HepG2 (cell line): ENCODE measurements around the gene SHPK. TPM values are rescaled to one million over a fixed set of nuclear protein-coding genes. Genes with fewer than 3 reads are reported as not detected.

ENCODE experiments used
- AKAP8 ChIP-seq: sonication (generic); formaldehyde crosslinking; IDR thresholded peaks from 2 replicates; pipeline ENCODE4 v1.5.1; 2020; ENCODE audit warnings: mild to moderate bottlenecking, missing genetic modification reagents
- CCDC6 ChIP-seq: sonication (generic); formaldehyde crosslinking; IDR thresholded peaks from 2 replicates; pipeline ENCODE4 v1.8.1; 2022; ENCODE audit warnings: mild to moderate bottlenecking, missing genetic modification reagents, moderate library complexity
- ETV5 ChIP-seq: IDR thresholded peaks from 2 replicates; pipeline ENCODE4 v1.6.1; 2018; ENCODE audit warnings: missing biosample characterization, missing genetic modification reagents, inconsistent platforms, borderline replicate concordance
- ETV6 ChIP-seq: sonication (generic); formaldehyde crosslinking; conservative IDR thresholded peaks from 2 replicates; pipeline ENCODE4 v1.4.0; 2020; ENCODE audit warnings: missing genetic modification reagents
- GATA4 ChIP-seq: sonication (generic); IDR thresholded peaks from 2 replicates; pipeline ENCODE4 v1.6.1; 2016; ENCODE audit warnings: antibody characterized with exemption, low read depth, borderline replicate concordance
- GTF3A ChIP-seq: sonication (generic); formaldehyde crosslinking; conservative IDR thresholded peaks from 2 replicates; pipeline ENCODE4 v1.4.0; 2020; ENCODE audit warnings: mild to moderate bottlenecking, missing genetic modification reagents
- HIC2 ChIP-seq: sonication (generic); formaldehyde crosslinking; IDR thresholded peaks from 2 replicates; pipeline ENCODE4 v1.9.0; 2022; ENCODE audit warnings: low read depth, missing genetic modification reagents
- HOXA3 ChIP-seq: sonication (generic); formaldehyde crosslinking; IDR thresholded peaks from 2 replicates; pipeline ENCODE4 v1.5.0; 2020; ENCODE audit warnings: missing genetic modification reagents
- ISL2 ChIP-seq: sonication (generic); formaldehyde crosslinking; IDR thresholded peaks from 2 replicates; pipeline ENCODE4 v1.5.0; 2020; ENCODE audit warnings: missing genetic modification reagents
- JUN ChIP-seq: sonication (generic); formaldehyde crosslinking; IDR thresholded peaks from 2 replicates; pipeline ENCODE4 v1.4.0; 2020; ENCODE audit warnings: mild to moderate bottlenecking, missing genetic modification reagents
- LBX2 ChIP-seq: sonication (generic); formaldehyde crosslinking; IDR thresholded peaks from 2 replicates; pipeline ENCODE4 v1.5.0; 2020; ENCODE audit warnings: missing genetic modification reagents, mild to moderate bottlenecking, borderline replicate concordance
- MIER3 ChIP-seq: IDR thresholded peaks from 2 replicates; pipeline ENCODE4 v1.6.1; 2016; ENCODE audit warnings: missing compliant biosample characterization, borderline replicate concordance
- PBX2 ChIP-seq: IDR thresholded peaks from 2 replicates; pipeline ENCODE4 v1.6.1; 2016; ENCODE audit warnings: control low read depth
- SALL1 ChIP-seq: sonication (generic); formaldehyde crosslinking; IDR thresholded peaks from 2 replicates; pipeline ENCODE4 v1.8.0; 2022; ENCODE audit warnings: mild to moderate bottlenecking, missing genetic modification reagents
- SATB2 ChIP-seq: sonication (generic); formaldehyde crosslinking; IDR thresholded peaks from 2 replicates; pipeline ENCODE4 v1.5.0; 2020; ENCODE audit warnings: missing genetic modification reagents
- SIX1 ChIP-seq: sonication (generic); formaldehyde crosslinking; IDR thresholded peaks from 2 replicates; pipeline ENCODE4 v1.4.0; 2020; ENCODE audit warnings: missing genetic modification reagents, borderline replicate concordance
- SMARCE1 ChIP-seq: fragments of 450-650 bp; IDR thresholded peaks from 2 replicates; pipeline ENCODE4 v1.6.1; 2017; ENCODE audit warnings: borderline replicate concordance
- SYNCRIP ChIP-seq: fragments of 200-400 bp; formaldehyde crosslinking; IDR thresholded peaks from 2 replicates; pipeline ENCODE4 v1.6.1; 2018; ENCODE audit warnings: mild to moderate bottlenecking, low read depth, low read length; ENCODE audit not compliant: insufficient read depth
- TBX3 ChIP-seq: fragments of 450-650 bp; IDR thresholded peaks from 2 replicates; pipeline ENCODE4 v1.6.1; 2017; ENCODE audit warnings: antibody characterized with exemption, mild to moderate bottlenecking, inconsistent platforms, borderline replicate concordance
- ZNF12 ChIP-seq: sonication (generic); formaldehyde crosslinking; IDR thresholded peaks from 2 replicates; pipeline ENCODE4 v1.5.0; 2020; ENCODE audit warnings: missing genetic modification reagents
- ZNF331 ChIP-seq: sonication (generic); formaldehyde crosslinking; IDR thresholded peaks from 2 replicates; pipeline ENCODE4 v1.4.0; 2020; ENCODE audit warnings: missing genetic modification reagents
- ZNF44 ChIP-seq: sonication (generic); formaldehyde crosslinking; IDR thresholded peaks from 2 replicates; pipeline ENCODE4 v1.5.1; 2020; ENCODE audit warnings: mild to moderate bottlenecking, missing genetic modification reagents
- ZNF562 ChIP-seq: sonication (generic); formaldehyde crosslinking; IDR thresholded peaks from 2 replicates; pipeline ENCODE4 v1.8.0; 2022; ENCODE audit warnings: missing genetic modification reagents, borderline replicate concordance
- ZNF660 ChIP-seq: sonication (generic); formaldehyde crosslinking; IDR thresholded peaks from 2 replicates; pipeline ENCODE4 v1.5.1; 2020; ENCODE audit warnings: mild to moderate bottlenecking, low read depth, missing genetic modification reagents, borderline replicate concordance
- ZNF713 ChIP-seq: sonication (generic); formaldehyde crosslinking; IDR thresholded peaks from 2 replicates; pipeline ENCODE4 v1.4.0; 2020; ENCODE audit warnings: mild to moderate bottlenecking, missing genetic modification reagents
- ZUFSP ChIP-seq: sonication (generic); formaldehyde crosslinking; IDR thresholded peaks from 2 replicates; pipeline ENCODE4 v1.9.0; 2021; ENCODE audit warnings: missing genetic modification reagents, mild to moderate bottlenecking, borderline replicate concordance
- polyA plus RNA-seq, 8 experiments: library from polyadenylated mRNA; depleted of rRNA in 3 of 8; stranded (reverse) in 7 of 8; unstranded in 1 of 8; fragments of >200 nt; fragmentation: Illumina TruSeq in 4 of 8; extraction: Trizol in 4 of 8; gene quantifications; 2 replicates each; pipeline versions ENCODE4 v1.2.1 to v1.2.3, GENCODE V29; 2011 to 2016; ENCODE audit warnings: low read depth in 4 of 8, missing spikeins in 1 of 8, mixed read lengths in 1 of 8; ENCODE audit not compliant: insufficient read depth in 1 of 8
- total RNA-seq, 5 experiments: library from RNA; depleted of rRNA; stranded (reverse); fragments of >200 nt; fragmentation: Illumina TruSeq; extraction: Trizol; gene quantifications; 2 replicates each; pipeline ENCODE4 v1.2.3, GENCODE V29; 2016; ENCODE audit warnings: low read depth in 1 of 5

Gene SHPK
- total and polyA plus RNA-seq, 2 of the 13 experiments (the other 11 are each of a cell fraction or from before 2014, with no cell fraction given): 16.2 to 30.9 TPM

- TF ChIP-seq ZNF12 (no peak), ZUFSP (CRISPR knock-in tag) (no peak), ZNF44 (CRISPR knock-in tag) (peak; percentile 82), ZNF562 (CRISPR knock-in tag) (no peak), PBX2 (CRISPR knock-in tag) (no peak), ZNF331 (CRISPR knock-in tag) (peak; percentile 6), SMARCE1 (no peak), TBX3 (no peak), SATB2 (CRISPR knock-in tag) (0 out of 2 replicates have a peak, but pooled peaks have one; percentile 69), GTF3A (0 out of 2 replicates have a peak, but pooled peaks have one; percentile 86), HIC2 (CRISPR knock-in tag) (no peak), AKAP8 (peak; percentile 70; the same call in 1 of the 2 replicates), SIX1 (CRISPR knock-in tag) (no peak), ZNF713 (CRISPR knock-in tag) (0 out of 2 replicates have a peak, but pooled peaks have one; percentile 39), ETV5 (CRISPR knock-in tag) (0 out of 2 replicates have a peak, but pooled peaks have one; percentile 26), HOXA3 (peak; percentile 42), CCDC6 (CRISPR knock-in tag) (no peak), JUN (CRISPR knock-in tag) (peak; percentile 12; the same call in 1 of the 2 replicates), LBX2 (CRISPR knock-in tag) (no peak), ISL2 (CRISPR knock-in tag) (0 out of 2 replicates have a peak, but pooled peaks have one; percentile 44), MIER3 (CRISPR knock-in tag) (no peak), GATA4 (peak; percentile 88), ETV6 (CRISPR knock-in tag) (0 out of 2 replicates have a peak, but pooled peaks have one; percentile 13), SALL1 (CRISPR knock-in tag) (no peak; the same call in 1 of the 2 replicates), ZNF660 (CRISPR knock-in tag) (no peak), SYNCRIP (no peak)
These were observed 32.4 kb upstream of the SHPK start, which contains the start of the genes EMC6 and TAX1BP3 (continued) for GRCh38 chr17:3668279-3669084.
